Measurements from ENCODE around the gene FAM50B.

The FAM50B gene

DNA sequence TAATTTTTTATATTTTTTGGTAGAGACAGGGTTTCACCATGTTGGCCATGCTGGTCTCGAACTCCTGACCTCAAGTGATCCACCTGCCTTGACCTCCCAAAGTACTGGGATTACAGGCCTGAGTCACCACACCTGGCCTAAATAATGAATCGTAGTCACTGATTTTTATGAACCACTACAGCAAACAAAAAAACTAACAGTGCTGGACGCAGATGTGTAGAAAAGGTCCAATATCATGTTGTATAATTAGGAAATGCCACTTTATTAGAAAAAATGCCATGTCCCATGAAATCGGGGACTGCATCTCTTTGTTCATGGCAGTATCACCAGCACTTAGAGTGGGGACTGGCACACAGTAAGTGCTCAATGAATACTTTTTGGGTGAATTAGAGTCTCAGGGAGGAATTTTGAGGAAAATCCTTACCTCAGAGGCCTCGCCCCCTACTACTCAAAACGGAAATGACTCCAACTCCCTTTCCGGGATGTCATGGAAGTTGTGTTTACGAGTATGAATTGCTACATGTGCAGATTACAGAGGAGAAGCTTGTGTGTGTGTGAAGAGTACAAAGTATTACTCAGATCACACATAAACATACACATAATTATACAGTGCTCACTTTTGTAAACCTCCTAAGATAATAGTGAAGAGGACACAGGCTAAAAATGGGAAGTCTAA lies 43.6 kb upstream of the FAM50B start:
- no peak for DNase-seq (ENCODE audit: low spot score)
- TF ChIP-seq, protein P1, sequence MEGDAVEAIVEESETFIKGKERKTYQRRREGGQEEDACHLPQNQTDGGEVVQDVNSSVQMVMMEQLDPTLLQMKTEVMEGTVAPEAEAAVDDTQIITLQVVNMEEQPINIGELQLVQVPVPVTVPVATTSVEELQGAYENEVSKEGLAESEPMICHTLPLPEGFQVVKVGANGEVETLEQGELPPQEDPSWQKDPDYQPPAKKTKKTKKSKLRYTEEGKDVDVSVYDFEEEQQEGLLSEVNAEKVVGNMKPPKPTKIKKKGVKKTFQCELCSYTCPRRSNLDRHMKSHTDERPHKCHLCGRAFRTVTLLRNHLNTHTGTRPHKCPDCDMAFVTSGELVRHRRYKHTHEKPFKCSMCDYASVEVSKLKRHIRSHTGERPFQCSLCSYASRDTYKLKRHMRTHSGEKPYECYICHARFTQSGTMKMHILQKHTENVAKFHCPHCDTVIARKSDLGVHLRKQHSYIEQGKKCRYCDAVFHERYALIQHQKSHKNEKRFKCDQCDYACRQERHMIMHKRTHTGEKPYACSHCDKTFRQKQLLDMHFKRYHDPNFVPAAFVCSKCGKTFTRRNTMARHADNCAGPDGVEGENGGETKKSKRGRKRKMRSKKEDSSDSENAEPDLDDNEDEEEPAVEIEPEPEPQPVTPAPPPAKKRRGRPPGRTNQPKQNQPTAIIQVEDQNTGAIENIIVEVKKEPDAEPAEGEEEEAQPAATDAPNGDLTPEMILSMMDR (IDR thresholded peaks at IDR 0.05; ENCODE audit: borderline replicate concordance, control extremely low read depth, extremely low read depth, insufficient read depth, missing control alignments): no peak
- in situ Hi-C loops (cut with MboI; ENCODE audit: low sequenced_read_pairs, unreplicated experiment): no loop called here

DNA sequence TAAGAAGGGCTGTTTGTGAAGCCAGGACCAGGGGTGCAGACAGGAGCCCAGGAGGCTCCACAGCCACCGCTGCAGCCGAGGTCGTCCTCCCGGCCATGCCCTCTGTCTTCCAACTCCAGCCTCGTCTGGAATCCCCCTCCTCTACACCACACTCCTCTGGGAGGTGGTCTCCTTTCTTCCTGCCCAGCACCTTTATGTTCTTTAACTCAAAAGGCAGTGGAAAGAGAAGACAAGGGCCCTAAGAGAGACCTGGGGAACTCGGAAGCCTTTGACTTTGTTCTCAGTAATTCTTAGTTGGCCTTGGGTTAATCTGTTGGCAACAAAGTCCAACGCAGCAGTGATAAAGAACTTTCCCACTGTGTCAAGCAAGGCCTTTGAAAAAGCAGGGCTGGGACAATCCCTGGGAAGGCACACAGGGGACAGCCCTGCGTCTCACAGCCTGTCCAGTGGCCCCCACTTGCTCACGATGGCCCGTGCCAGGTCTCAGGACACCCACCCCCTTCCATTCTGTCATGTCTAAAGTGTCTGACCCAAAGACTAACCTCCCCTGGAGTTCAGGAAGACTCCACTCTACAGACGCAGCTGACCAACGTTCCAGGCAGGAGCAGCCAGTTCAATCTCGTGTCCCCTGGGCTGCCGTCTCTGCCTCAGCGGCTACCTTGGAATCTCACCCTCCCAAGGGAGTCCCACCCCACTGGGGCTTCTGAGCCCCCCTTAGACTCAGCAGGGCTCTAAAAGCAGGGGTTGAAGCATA lies 42.8 kb upstream of the FAM50B start:
- TF ChIP-seq, protein P1 (IDR thresholded peaks at IDR 0.05; ENCODE audit: borderline replicate concordance, control extremely low read depth, extremely low read depth, insufficient read depth, missing control alignments): no peak
- in situ Hi-C loops (cut with MboI; ENCODE audit: low sequenced_read_pairs, unreplicated experiment): no loop called here
- no peak for DNase-seq (ENCODE audit: low spot score)

DNA sequence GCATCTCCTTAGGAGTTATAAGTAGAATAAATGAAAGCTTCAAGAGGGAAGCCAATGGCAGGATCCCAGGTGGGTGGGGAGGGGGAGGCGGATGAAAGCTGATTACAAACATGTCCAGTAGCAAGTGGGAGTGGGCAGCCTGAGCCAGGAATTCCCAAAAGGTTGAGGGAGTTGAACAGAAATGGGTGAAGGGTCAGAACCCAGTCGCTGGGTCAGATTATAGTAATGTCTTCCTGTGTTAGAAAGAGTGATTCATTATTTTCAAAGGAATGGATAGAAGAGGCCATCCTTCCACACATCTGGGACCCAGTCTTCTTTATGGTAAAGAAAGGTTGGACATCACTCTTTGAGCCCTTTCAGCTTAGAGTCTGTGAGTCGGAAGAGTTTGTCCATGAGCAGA lies 41.0 kb upstream of the FAM50B start:
- in situ Hi-C loops (cut with MboI; ENCODE audit: low sequenced_read_pairs, unreplicated experiment): no loop called here
- no peak for DNase-seq (ENCODE audit: low spot score)
- TF ChIP-seq, protein P1 (IDR thresholded peaks at IDR 0.05; ENCODE audit: borderline replicate concordance, control extremely low read depth, extremely low read depth, insufficient read depth, missing control alignments): no peak

DNA sequence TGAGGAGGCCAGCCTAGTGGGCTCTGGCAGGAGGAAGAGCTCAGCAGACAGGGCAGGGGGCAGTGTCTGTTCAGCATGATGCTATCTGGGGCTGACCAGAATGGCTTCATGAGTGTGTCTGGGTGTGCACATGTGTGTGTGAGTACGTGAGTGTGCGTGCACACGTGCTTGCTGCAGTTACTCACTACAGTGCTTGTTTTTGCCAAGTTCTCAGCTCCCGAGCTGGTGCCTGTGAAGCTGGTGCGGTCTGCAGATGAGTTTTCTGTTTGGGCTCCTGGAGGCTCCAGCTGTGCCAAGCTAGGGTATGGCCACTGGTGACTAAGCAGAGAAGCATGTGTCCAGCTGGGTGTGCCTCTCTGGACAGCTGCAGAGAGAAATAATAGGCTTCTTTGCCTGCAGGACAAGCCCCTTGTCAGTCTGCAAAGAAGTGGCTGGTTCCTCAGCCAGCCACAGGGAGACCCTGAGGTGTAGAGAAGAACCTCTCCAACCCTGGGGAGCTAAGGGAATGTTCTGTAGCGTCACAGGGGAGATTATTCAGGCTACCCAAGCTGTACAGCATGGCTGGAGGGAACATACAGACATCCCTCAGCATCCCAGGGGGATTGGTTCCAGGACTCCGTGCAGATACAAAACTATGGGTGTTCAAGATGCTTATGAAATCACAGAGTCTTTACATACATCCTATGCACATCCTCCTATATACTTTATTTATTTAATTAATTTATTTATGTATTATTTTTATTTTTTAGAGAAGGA lies 40.2 kb upstream of the FAM50B start:
- in situ Hi-C loops (cut with MboI; ENCODE audit: low sequenced_read_pairs, unreplicated experiment): no loop called here
- TF ChIP-seq, protein P1 (IDR thresholded peaks at IDR 0.05; ENCODE audit: borderline replicate concordance, control extremely low read depth, extremely low read depth, insufficient read depth, missing control alignments): no peak
- no peak for DNase-seq (ENCODE audit: low spot score)

DNA sequence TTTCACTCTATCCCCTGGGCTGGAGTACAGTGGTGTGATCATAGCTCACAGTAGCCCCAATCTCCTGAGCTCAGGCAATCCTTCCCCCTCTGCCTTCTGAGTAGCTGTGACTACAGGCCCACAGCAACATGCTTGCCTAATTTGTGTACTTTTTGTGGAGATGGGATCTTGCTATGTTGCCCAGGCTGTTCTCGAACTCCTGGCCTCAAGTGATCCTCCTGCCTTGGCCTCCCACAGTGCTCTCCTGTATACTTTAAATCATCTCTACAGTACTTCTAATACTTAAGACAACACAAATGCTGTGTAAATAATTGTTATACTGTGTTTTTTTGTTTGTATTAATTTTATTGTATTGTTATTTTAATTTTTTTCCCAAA lies 39.7 kb upstream of the FAM50B start:
- no peak for DNase-seq (ENCODE audit: low spot score)

DNA sequence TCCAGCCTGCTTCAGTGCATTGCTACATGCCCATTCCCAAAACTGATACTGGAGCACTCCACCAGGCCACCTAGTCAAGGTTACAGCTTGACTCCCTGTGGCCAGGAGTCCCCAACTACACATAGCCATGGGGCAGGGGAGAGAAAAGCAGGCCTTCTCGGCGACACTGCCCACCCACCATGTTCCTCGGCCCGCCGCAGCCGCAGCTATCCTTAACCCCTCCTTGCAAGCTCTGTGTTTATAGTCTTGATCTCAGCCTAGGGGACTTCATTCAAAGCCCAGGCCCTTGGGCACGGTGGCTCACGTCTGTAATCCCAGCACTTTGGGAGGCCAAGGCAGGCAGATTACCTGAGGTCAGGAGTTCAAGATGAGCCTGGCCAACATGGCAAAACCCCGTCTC lies 39.2 kb upstream of the FAM50B start:
- DNase-seq (ENCODE audit: low spot score): no peak
- TF ChIP-seq, protein P1 (IDR thresholded peaks at IDR 0.05; ENCODE audit: borderline replicate concordance, control extremely low read depth, extremely low read depth, insufficient read depth, missing control alignments): no peak
- in situ Hi-C loops (cut with MboI; ENCODE audit: low sequenced_read_pairs, unreplicated experiment): no loop called here

More for the DNA sequence above, 39.7 kb upstream of the FAM50B start:
- in situ Hi-C loops (cut with MboI; ENCODE audit: low sequenced_read_pairs, unreplicated experiment): no loop called here
- TF ChIP-seq, protein P1 (IDR thresholded peaks at IDR 0.05; ENCODE audit: borderline replicate concordance, control extremely low read depth, extremely low read depth, insufficient read depth, missing control alignments): no peak
